Panc1 (cell line): ENCODE measurements around the gene RPA3. TPM values are rescaled to one million over a fixed set of nuclear protein-coding genes. Genes with fewer than 3 reads are reported as not detected.

Experiments
- ATAC-seq: fragments of 200-7000 bp; cut with Tn5 transposase; 2 replicates; pipeline ENCODE4 v1.9.1; 2020; ENCODE audit warnings: mild to moderate bottlenecking, moderate library complexity
- BruUV-seq: library from RNA; stranded (reverse); fragments of 400-500 nt; replicated peaks from 2 replicates; lab custom pipeline; 2021; lab: Mats Ljungman, UMichigan
- CTCF ChIA-PET: fragments of 300-600 bp; sonication (Branson Sonifier 250); formaldehyde crosslinking; loops from one replicate; lab custom pipeline; 2022; ENCODE audit warnings: antibody characterized with exemption; lab: Charles Lee
- POLR2A ChIA-PET: fragments of 300-600 bp; sonication (Branson Sonifier 250); formaldehyde crosslinking; loops from one replicate; lab custom pipeline; 2022; ENCODE audit warnings: antibody characterized with exemption; lab: Charles Lee
- DNase-seq: peaks from one replicate; pipeline ENCODE4 v3.0.0-alpha.2; 2010; ENCODE audit warnings: low read depth, low spot score
- H3K27ac ChIP-seq: 2 replicates; pipeline ENCODE4 v1.5.1; 2011; ENCODE audit warnings: mild to moderate bottlenecking, low read length, inconsistent platforms
- H3K27me3 ChIP-seq: fragments of 200-500 bp; sonication (Bioruptor generic); 2 replicates; pipeline ENCODE4 v1.6.0; 2014; ENCODE audit warnings: low read length, inconsistent platforms; ENCODE audit not compliant: control insufficient read depth, insufficient read depth
- H3K36me3 ChIP-seq: fragments of 200-500 bp; sonication (Bioruptor generic); 2 replicates; pipeline ENCODE4 v1.5.1; 2014; ENCODE audit warnings: inconsistent platforms, mild to moderate bottlenecking, low read length, moderate library complexity; ENCODE audit not compliant: control insufficient read depth, insufficient read depth
- H3K4me1 ChIP-seq: 2 replicates; pipeline ENCODE4 v1.5.1; 2011; ENCODE audit warnings: inconsistent platforms, mild to moderate bottlenecking, low read length, moderate library complexity; ENCODE audit not compliant: control insufficient read depth, insufficient read depth
- H3K4me3 ChIP-seq, 2 experiments: 2 replicates each; pipeline ENCODE4 v1.5.1; 2011 to 2012; ENCODE audit warnings: low read depth in 2 of 2, low read length in 2 of 2, mild to moderate bottlenecking in 2 of 2, inconsistent platforms in 1 of 2, moderate library complexity in 1 of 2
- H3K9me3 ChIP-seq: fragments of 200-500 bp; sonication (Bioruptor generic); 2 replicates; pipeline ENCODE4 v1.5.1; 2014; ENCODE audit warnings: low read depth, mild to moderate bottlenecking, inconsistent platforms, low read length, moderate library complexity; ENCODE audit not compliant: control insufficient read depth, insufficient read depth
- CTCF ChIP-seq: fragments of 450-650 bp; IDR thresholded peaks from 2 replicates; pipeline ENCODE4 v1.5.1; 2017; ENCODE audit warnings: mild to moderate bottlenecking
- POLR2AphosphoS5 ChIP-seq: IDR thresholded peaks from 2 replicates; pipeline ENCODE4 v1.6.1; 2012; ENCODE audit warnings: mild to moderate bottlenecking, low read depth, low read length, moderate library complexity
- REST ChIP-seq, 2 experiments: IDR thresholded peaks; 2 replicates each; pipeline ENCODE4 v1.6.1; 2011 to 2012; ENCODE audit warnings: low read depth in 2 of 2, control low read depth in 1 of 2, low read length in 1 of 2, mild to moderate bottlenecking in 1 of 2, moderate library complexity in 1 of 2; ENCODE audit not compliant: insufficient read depth in 1 of 2
- SIN3A ChIP-seq: IDR thresholded peaks from 2 replicates; pipeline ENCODE4 v1.6.1; 2012; ENCODE audit warnings: low read depth, mild to moderate bottlenecking, low read length, moderate library complexity, borderline replicate concordance; ENCODE audit not compliant: insufficient read depth
- TCF7L2 ChIP-seq: IDR thresholded peaks from 2 replicates; pipeline ENCODE4 v1.6.1; 2011; ENCODE audit warnings: mild to moderate bottlenecking, low read depth, low read length, inconsistent platforms
- in situ Hi-C: cut with HindIII; loops from 2 replicates; pipeline ENCODE4 v1.10.0; 2016; ENCODE audit warnings: low sequenced_read_pairs, low pct_unique_long_range_greater_than_20kb
- intact Hi-C: fragments of 100-400 bp; cut with micrococcal nuclease; formaldehyde crosslinking; loops from one replicate; pipeline ENCODE4 v1.10.0; 2022; ENCODE audit not compliant: unreplicated experiment
- total RNA-seq: library from RNA; stranded (reverse); gene quantifications from one replicate; pipeline ENCODE4 v1.2.1, GENCODE V29; 2021; ENCODE audit not compliant: unreplicated experiment

The RPA3 gene
- total RNA-seq, 1 experiment from 2014 or later: 93.5 TPM

GRCh38 chr7:7620236-7620635 is 98.2 kb downstream of the RPA3 start:
- Histone ChIP-seq H3K27me3 (no peaks in the 10 kb centered on the region; the same call in 1 of the 2 replicates), H3K9me3 (no peaks in the 10 kb centered on the region), H3K4me3 (no peak overlapping the region), H3K36me3 (no peaks in the 10 kb centered on the region), H3K4me1 (no peaks in the 10 kb centered on the region), H3K27ac (no peak overlapping the region)
- CTCF ChIA-PET: no interaction called here
- no peak for ATAC-seq
- TF ChIP-seq SIN3A (no peak), REST (IDR thresholded peaks at IDR 0.05; ENCODE audit: insufficient read depth in 1 of 2, low read depth in 2 of 2, low read length in 1 of 2) (no peak), CTCF (no peak), TCF7L2 (no peak), POLR2AphosphoS5 (no peak)
- in situ Hi-C loops: no loop called here
- intact Hi-C loops: no loop called here
- DNase-seq: no peak
- BruUV-seq: no TSS peak
- POLR2A ChIA-PET: no interaction called here

- H3K27ac ChIP-seq: no peak overlapping the region
- intact Hi-C loops (no loop called here), in situ Hi-C loops (no loop called here)
- TF ChIP-seq POLR2AphosphoS5 (no peak), CTCF (no peak), SIN3A (no peak), REST (IDR thresholded peaks at IDR 0.05; ENCODE audit: insufficient read depth in 1 of 2, low read depth in 2 of 2, low read length in 1 of 2) (no peak), TCF7L2 (no peak)
- no peaks in the 10 kb centered on the region for H3K36me3 ChIP-seq
- DNase-seq (no peak), ATAC-seq (no peak)
- H3K4me1 ChIP-seq: no peaks in the 10 kb centered on the region
- H3K27me3 ChIP-seq: no peaks in the 10 kb centered on the region; the same call in 1 of the 2 replicates
- no peak overlapping the region for H3K4me3 ChIP-seq
- no peaks in the 10 kb centered on the region for H3K9me3 ChIP-seq
- CTCF ChIA-PET: interaction anchor here (0.6 kb wide), 1 partner anchor 146 kb away, joined by 3 read pairs; no protein-coding TSS in a partner anchor
- POLR2A ChIA-PET: no interaction called here
- no TSS peak for BruUV-seq
Measured at GRCh38 chr7:7618410-7618809, 100.0 kb downstream of the RPA3 start.
